Iris pigment epithelial cell (primary cell): ENCODE results near the gene UNC13A.
"Not testable (repeated sequence)": the region's sequence is repeated elsewhere in the genome, so short reads cannot be mapped to it uniquely, and the experiment has no call there.

Experiments used
- DNase-seq: peaks from one replicate; pipeline ENCODE4 v3.0.0-alpha.2; 2011; ENCODE audit warnings: low read depth

Gene UNC13A

GRCh38 chr19:17604372-17605025 lies 83.7 kb downstream of the UNC13A start:
- DNase-seq, result no peak

- DNase-seq, result no peak
Observed at GRCh38 chr19:17602872-17603510, 85.2 kb downstream of the UNC13A start.

GRCh38 chr19:17602217-17602616 lies 85.9 kb downstream of the UNC13A start:
- no peak for DNase-seq

- no peak for DNase-seq
Observed at GRCh38 chr19:17601683-17602082, 86.5 kb downstream of the UNC13A start.

- no peak for DNase-seq
Observed at GRCh38 chr19:17599780-17600179, 88.4 kb downstream of the UNC13A start.

- DNase-seq, result no peak
Observed at GRCh38 chr19:17598953-17599352, 89.2 kb downstream of the UNC13A start.

GRCh38 chr19:17598063-17598462 lies 90.1 kb downstream of the UNC13A start:
- DNase-seq, result not testable (repeated sequence)

- DNase-seq, result not testable (repeated sequence)
Observed at GRCh38 chr19:17594296-17594695, 93.9 kb downstream of the UNC13A start.

GRCh38 chr19:17590866-17591265 lies 97.3 kb downstream of the UNC13A start:
- no peak for DNase-seq

GRCh38 chr19:17585395-17585794 lies 102.8 kb downstream of the UNC13A start:
- not testable (repeated sequence) for DNase-seq

GRCh38 chr19:17584132-17584531 lies 104.0 kb downstream of the UNC13A start:
- DNase-seq, result no peak

- no peak for DNase-seq
Observed at GRCh38 chr19:17582613-17583012, 105.5 kb downstream of the UNC13A start.

GRCh38 chr19:17581211-17581874 lies 106.8 kb downstream of the UNC13A start:
- no peak for DNase-seq

- no peak for DNase-seq
Observed at GRCh38 chr19:17580470-17581144, 107.5 kb downstream of the UNC13A start.

GRCh38 chr19:17579661-17580244 lies 108.4 kb downstream of the UNC13A start:
- DNase-seq, result peak; percentile 63

- no peak for DNase-seq
Observed at GRCh38 chr19:17577457-17578097, 110.6 kb downstream of the UNC13A start.

GRCh38 chr19:17576758-17577456 lies 111.2 kb downstream of the UNC13A start:
- peak; percentile 85 for DNase-seq

GRCh38 chr19:17575871-17576757 lies 112.0 kb downstream of the UNC13A start:
- no peak for DNase-seq

- no peak for DNase-seq
Observed at GRCh38 chr19:17572638-17573037, 115.5 kb downstream of the UNC13A start.

- no peak for DNase-seq
Observed at GRCh38 chr19:17570791-17571190, 117.4 kb downstream of the UNC13A start.
